ENCODE results near the gene ECEL1.

ECEL1 gene

DNA sequence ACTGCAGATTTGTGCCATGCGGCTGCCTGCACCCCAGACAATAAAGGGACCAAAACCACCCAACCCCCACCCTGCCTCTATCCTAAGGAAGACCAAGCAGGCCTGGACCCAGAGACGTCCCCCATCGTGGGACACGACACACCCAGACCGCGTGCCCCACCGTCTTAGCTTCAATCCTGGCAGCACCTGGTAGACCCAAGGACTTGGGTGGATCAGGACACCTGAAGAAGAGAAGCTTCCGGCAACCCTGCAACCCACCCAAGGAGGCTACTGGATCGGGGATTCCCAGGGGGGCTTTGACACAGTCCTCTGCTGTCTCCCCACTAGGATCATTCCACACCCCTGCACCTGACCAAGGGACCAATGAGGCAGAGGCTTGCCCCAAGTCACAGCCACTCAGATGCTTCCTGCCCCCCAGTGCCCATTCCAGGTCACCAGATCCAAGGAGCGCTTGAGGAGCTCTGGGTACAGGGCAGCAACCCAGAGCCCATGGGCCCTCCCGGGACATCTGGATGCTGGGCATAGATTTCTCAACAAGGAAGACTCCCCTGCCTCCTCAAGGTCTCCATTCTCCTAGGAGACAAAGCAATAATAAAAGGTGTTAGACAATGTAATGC is 28.1 kb downstream of the ECEL1 start:
- H3K4me3 ChIP-seq (ENCODE audit: low read depth, low read length) = no peak overlapping the region
- no peak for TF ChIP-seq CTCF (IDR thresholded peaks at IDR 0.05; ENCODE audit: low read depth, low read length)

DNA sequence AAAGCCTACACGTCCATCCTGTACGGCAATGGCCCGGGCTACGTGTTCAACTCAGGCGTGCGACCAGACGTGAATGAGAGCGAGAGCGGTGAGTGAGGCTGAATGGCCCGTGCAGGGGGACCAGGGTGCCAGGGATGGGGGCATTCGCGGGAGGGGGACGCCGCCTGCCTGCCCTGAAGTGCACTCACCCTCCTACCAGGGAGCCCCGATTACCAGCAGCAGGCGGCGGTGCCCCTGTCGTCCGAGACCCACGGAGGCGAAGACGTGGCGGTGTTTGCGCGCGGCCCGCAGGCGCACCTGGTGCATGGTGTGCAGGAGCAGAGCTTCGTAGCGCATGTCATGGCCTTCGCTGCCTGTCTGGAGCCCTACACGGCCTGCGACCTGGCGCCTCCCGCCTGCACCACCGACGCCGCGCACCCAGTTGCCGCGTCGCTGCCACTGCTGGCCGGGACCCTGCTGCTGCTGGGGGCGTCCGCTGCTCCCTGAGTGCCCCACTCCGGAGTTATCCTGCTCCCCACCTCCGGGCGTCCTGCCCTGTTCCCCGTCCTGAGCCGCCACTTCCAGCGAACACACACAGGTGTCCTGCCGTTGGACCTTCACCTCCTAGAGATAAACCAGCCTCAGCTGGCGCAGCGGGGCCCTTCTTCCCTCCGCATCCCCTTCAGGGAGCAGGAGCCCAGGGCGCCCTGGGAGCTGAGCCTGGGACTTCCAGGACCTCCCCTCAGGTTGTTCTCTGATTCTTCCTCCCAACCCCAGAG is 28.8 kb downstream of the ECEL1 start:
- H3K4me3 ChIP-seq (ENCODE audit: low read depth, low read length) = no peak overlapping the region
- no peak for TF ChIP-seq CTCF (IDR thresholded peaks at IDR 0.05; ENCODE audit: low read depth, low read length)

GRCh38 chr2:232458051-232458660 is 29.5 kb downstream of the ECEL1 start:
- no peak overlapping the region for H3K4me3 ChIP-seq (ENCODE audit: low read depth, low read length)
- no peak for TF ChIP-seq CTCF (IDR thresholded peaks at IDR 0.05; ENCODE audit: low read depth, low read length)

GRCh38 chr2:232457121-232458011 is 30.3 kb downstream of the ECEL1 start:
- no peak overlapping the region for H3K4me3 ChIP-seq (ENCODE audit: low read depth, low read length)
- TF ChIP-seq CTCF (IDR thresholded peaks at IDR 0.05; ENCODE audit: low read depth, low read length) = no peak

GRCh38 chr2:232456296-232457120 is 31.1 kb downstream of the ECEL1 start:
- no peak overlapping the region for H3K4me3 ChIP-seq (ENCODE audit: low read depth, low read length)
- TF ChIP-seq CTCF (IDR thresholded peaks at IDR 0.05; ENCODE audit: low read depth, low read length) = no peak

DNA sequence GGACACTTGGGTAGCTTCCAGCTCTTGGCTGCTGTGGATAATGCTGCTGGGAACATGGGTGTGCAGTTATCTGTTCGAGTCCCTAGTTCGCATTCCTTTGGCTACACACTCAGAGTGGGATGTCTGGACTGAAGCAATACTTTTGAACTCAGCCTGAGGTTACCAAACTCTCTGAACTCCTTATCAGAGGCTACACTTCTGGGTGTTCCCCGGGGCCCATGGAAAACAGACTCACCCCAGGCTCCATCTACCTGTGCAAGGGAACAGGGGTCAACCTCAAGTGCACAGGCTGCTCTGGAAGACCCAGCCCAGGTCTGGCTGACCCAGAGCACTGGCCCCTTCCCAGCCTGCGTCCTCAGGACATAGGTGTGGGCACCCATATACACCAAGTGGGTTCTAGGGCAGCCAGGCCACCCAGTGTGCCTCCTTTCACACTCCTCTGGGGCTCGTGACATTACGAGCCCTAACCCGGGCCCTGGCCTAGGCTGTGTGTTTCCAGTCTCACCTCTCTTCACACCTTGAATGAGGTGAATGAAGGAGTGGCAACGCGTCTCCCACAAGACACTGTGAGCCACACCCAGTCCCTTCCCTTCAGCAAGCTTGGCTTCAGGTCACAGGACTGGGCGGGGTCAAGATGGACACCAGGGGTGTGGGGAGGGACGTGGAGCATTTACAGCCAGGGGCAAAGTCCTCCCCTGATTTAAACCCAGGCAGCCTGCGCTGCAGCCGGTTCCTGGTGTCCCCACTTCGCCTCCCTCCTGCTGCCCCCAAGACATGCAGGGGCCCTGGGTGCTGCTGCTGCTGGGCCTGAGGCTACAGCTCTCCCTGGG is 32.0 kb downstream of the ECEL1 start, which contains the start of gene ALPI:
Gene ALPI (plus strand): TSS at position 728 of the 830 bp plus-strand sequence. CDS start 47 bp downstream, at position 775.
- TF ChIP-seq CTCF (IDR thresholded peaks at IDR 0.05; ENCODE audit: low read depth, low read length) = no peak
- H3K4me3 ChIP-seq (ENCODE audit: low read depth, low read length) = no peak within 1 kb of the TSS
